Upper lobe of left lung (tissue), 6 donors: ENCODE data around the gene HMX3. TPM values are rescaled to one million over a fixed set of nuclear protein-coding genes. Genes with fewer than 3 reads are reported as not detected.

ENCODE experiments used
- ATAC-seq, 2 donors: fragments of 200-7000 bp; cut with Tn5 transposase; one replicate each; pipeline ENCODE4 v1.9.1; 2022; ENCODE audit warnings: mild to moderate bottlenecking in 2 of 2, moderate library complexity in 2 of 2; ENCODE audit not compliant: low FRiP score in 2 of 2
- DNase-seq, 2 donors: peaks; one replicate each; pipeline ENCODE4 v3.0.0-alpha.2; 2019 to 2020
- H3K27ac ChIP-seq, 4 donors: fragments of 200-600 bp; sonication (generic); one replicate each; pipeline ENCODE4 v1.5.1; 2016 to 2019
- H3K27me3 ChIP-seq, 4 donors: fragments of 200-600 bp; sonication (generic); one replicate each; pipeline ENCODE4 v1.5.1; 2017 to 2019
- H3K36me3 ChIP-seq, 4 donors: fragments of 200-600 bp; sonication (generic); one replicate each; pipeline ENCODE4 v1.5.1; 2016 to 2019
- H3K4me1 ChIP-seq, 4 donors: fragments of 200-600 bp; sonication (generic); one replicate each; pipeline ENCODE4 v1.5.1; 2018 to 2019
- H3K4me3 ChIP-seq, 4 donors: fragments of 200-600 bp; sonication (generic); one replicate each; pipeline ENCODE4 v1.5.1; 2017 to 2019; ENCODE audit warnings: mild to moderate bottlenecking in 2 of 4, moderate library complexity in 1 of 4
- H3K9me3 ChIP-seq, 4 donors: fragments of 200-600 bp; sonication (generic); one replicate each; pipeline ENCODE4 v1.5.1; 2018 to 2019
- CTCF ChIP-seq, 6 experiments: fragments of 450-650 bp in 4 of 6; fragments of 200-600 bp in 2 of 6; sonication (generic) in 2 of 6; IDR thresholded peaks; one replicate each; pipeline ENCODE4 v1.5.1; 2016 to 2019; ENCODE audit warnings: antibody characterized with exemption in 6 of 6
- EP300 ChIP-seq, 4 donors: sonication (generic); formaldehyde crosslinking; IDR thresholded peaks; one replicate each; pipeline ENCODE4 v1.5.1; 2017; ENCODE audit warnings: antibody characterized with exemption in 4 of 4, control low read depth in 2 of 4
- POLR2A ChIP-seq, 4 donors: fragments of 450-650 bp; IDR thresholded peaks; one replicate each; pipeline ENCODE4 v1.5.1; 2016 to 2017; ENCODE audit warnings: antibody characterized with exemption in 4 of 4, mild to moderate bottlenecking in 2 of 4
- POLR2AphosphoS5 ChIP-seq, 2 donors: sonication (generic); formaldehyde crosslinking; IDR thresholded peaks; one replicate each; pipeline ENCODE4 v1.5.1; 2017; ENCODE audit warnings: antibody characterized with exemption in 2 of 2
- WGBS, 2 donors: methylation state at CpG; one replicate each; pipeline ENCODE4 v1.1.5; 2017 to 2018; 5-methylcytosine and 5-hydroxymethylcytosine counted together
- total RNA-seq, 6 donors: library from RNA; depleted of rRNA in 4 of 6; stranded (reverse); fragments of >200 nt in 4 of 6; gene quantifications; one replicate each; pipeline versions ENCODE4 v1.1.0 to v1.2.1, GENCODE V29; 2016 to 2021
- donor health status: DM: no; HTN: no; CAD: no; lungs with moderate emphysema.
- donor health status: DM: no; HTN: yes; CAD: no; lungs with severe emphysema.

HMX3 gene
- total RNA-seq, 6 donors from 2014 or later: not detected

DNA sequence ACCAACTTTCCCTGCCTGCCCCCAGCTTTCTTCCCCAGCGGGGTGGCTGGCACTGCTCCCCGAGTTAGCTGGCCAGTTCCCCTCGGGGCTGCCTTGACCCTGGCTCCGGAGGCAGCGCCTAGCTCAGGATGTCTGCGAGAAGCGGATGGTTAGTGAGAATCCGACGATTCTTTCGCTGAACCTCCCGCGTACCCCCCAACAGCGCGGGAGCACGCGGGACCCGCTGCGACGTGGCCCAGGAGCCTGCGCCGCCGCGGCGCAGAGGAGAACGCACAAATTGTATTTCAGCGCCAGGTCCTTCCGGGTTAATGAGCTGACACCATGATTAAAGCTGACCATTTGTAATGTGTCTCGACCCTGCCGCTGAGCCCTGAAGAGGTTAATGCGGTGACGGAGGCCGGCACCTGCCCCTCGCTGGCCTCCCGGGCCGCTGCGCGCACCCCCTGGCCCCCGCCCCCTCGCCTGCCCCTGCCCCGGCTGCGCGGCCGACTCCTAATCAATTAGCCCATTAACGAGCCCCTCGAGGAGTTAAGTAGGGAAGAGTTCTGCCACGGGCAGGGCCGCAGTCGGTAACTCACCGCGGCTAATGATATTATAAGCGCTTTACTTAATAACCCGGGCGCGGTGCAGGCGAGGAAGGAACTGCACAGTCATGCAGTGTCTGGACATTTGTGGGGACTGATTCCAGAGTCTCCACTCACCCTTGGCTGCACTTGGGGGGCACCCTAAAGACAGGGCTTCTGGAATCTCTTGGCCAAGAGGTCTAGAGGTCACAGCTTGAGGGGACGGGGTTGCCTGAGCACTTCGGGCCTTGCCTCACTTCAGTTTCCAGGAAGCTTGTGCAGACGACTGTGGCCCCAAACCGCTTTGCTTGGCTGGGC, 10.5 kb downstream of the HMX3 start:
- Histone ChIP-seq H3K27me3 (peaks cover 2 to 98% (median 70%) of the 10 kb centered on the region in 4 donors), H3K9me3 (no peaks in the 10 kb centered on the region), H3K4me1 (peaks cover 36 to 75% (median 53%) of the 10 kb centered on the region in 4 donors), H3K27ac (no peak overlapping the region), H3K4me3 (no peak overlapping the region), H3K36me3 (no peaks in the 10 kb centered on the region)
- ATAC-seq (no peak), DNase-seq (peak in 1 of 2 donors; percentile 69)
- WGBS, 2 donors: 4% methylated on average over 17 to 56 of the region's 59 CpGs
- TF ChIP-seq POLR2A (IDR thresholded peaks at IDR 0.05) (no peak), CTCF (IDR thresholded peaks at IDR 0.05) (no peak), POLR2AphosphoS5 (IDR thresholded peaks at IDR 0.05) (no peak), EP300 (IDR thresholded peaks at IDR 0.05) (no peak)

GRCh38 chr10:123146894-123147634, 11.3 kb downstream of the HMX3 start:
- H3K9me3 ChIP-seq: no peaks in the 10 kb centered on the region
- H3K4me1 ChIP-seq: peaks cover 38 to 77% (median 55%) of the 10 kb centered on the region in 4 donors
- peaks cover 2 to 93% (median 68%) of the 10 kb centered on the region in 4 donors for H3K27me3 ChIP-seq
- WGBS, 2 donors: 11 to 12% methylated on average over 13 to 24 of the region's 24 CpGs
- H3K27ac ChIP-seq: no peak overlapping the region
- H3K4me3 ChIP-seq: no peak overlapping the region
- ATAC-seq (no peak), DNase-seq (no peak)
- TF ChIP-seq POLR2A (IDR thresholded peaks at IDR 0.05): no peak
- no peak for TF ChIP-seq CTCF (IDR thresholded peaks at IDR 0.05)
- no peak for TF ChIP-seq EP300 (IDR thresholded peaks at IDR 0.05)
- no peak for TF ChIP-seq POLR2AphosphoS5 (IDR thresholded peaks at IDR 0.05)
- no peaks in the 10 kb centered on the region for H3K36me3 ChIP-seq

DNA sequence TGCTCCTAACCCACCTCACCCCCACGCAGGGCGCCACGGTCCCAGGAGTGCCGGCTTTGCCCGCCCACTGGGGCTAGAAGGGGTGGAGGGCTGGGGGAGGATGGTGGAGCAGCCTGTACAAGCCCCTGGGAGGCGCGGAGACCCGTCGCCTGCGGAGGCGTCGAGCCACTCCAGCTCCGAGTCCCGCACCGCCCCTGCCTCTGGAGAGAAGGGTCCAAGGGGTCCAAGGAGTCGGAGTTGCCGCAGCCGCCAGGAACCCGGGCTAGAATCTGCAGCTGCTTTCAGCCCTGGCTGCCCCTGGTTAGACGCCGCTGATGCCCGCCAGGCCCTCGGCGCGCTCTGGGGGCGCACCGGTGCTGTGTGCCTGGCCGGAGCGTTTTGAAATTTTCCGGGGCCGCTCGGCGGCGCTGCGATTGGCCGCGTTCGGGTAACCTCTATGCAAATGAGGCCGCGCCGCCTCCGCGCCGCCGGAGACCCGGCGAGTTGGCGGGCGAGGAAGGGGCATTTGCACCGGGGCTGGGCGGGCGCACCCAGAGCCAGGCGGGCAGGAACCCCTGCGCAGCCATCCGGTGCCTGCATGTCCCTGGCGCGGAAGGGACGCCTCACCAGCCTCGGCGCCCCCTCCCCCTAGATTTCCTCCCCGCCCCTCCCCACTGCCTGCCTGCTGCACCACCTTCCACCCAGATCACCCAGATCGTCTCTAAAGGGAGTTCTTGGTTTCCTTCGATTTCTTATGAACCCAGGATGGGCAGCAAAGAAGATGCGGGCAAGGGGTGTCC, 12.1 kb downstream of the HMX3 start, which contains the start of gene HMX2:
Gene HMX2, plus strand, starts transcription at position 502 of the 779 bp plus-strand sequence. Its CDS starts 243 bp downstream, at position 745.
- TF ChIP-seq EP300 (IDR thresholded peaks at IDR 0.05) (no peak), CTCF (IDR thresholded peaks at IDR 0.05) (no peak), POLR2AphosphoS5 (IDR thresholded peaks at IDR 0.05) (no peak), POLR2A (IDR thresholded peaks at IDR 0.05) (no peak)
- peak within 1 kb of the TSS in 3 of 4 donors; percentile 2 to 23 (median 12) for H3K4me3 ChIP-seq
- H3K9me3 ChIP-seq: no peaks in the 10 kb centered on the region
- ATAC-seq: no peak
- H3K27ac ChIP-seq: no peak within 1 kb of the TSS
- H3K4me1 ChIP-seq: peaks cover 38 to 70% (median 49%) of the 10 kb centered on the region in 4 donors
- DNase-seq: peak in 1 of 2 donors; percentile 85
- peaks cover 2 to 88% (median 61%) of the 10 kb centered on the region in 4 donors for H3K27me3 ChIP-seq
- 0 to 2% methylated on average over 3 to 21 of the region's 64 CpGs for WGBS, 2 donors
- H3K36me3 ChIP-seq: no peaks in the 10 kb centered on the region

DNA sequence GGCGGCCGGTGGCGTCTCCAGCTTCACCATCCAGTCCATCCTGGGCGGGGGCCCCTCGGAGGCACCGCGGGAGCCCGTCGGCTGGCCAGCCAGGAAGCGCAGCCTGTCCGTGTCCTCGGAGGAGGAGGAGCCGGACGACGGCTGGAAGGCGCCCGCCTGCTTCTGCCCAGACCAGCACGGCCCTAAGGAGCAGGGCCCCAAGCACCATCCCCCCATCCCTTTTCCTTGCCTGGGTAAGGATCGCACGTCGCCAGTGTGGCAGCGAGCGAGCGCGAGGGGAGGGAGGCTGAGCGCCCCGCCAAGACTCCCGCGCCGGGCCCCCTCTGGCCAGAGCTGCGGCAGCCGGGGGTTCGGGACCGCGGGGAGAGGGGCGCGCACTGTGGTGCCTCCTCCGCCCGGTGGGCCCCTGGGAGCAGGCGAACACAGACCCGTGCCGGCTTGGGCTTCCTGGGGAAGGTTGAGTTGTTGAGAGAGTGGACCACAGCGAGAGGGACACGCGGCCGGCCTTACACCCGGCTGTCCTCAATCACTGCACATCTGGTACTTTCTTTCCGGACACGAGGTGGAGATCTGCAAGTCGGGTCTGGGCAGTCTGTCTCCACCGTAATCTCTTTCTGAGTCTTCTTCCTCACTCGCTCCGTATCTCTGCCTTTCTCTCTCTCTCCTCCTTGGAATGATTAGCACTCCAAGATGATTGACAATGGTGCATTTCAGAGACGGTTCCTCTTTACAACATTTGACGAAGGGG, 12.8 kb downstream of the HMX3 start:
- H3K4me1 ChIP-seq: peaks cover 38 to 66% (median 48%) of the 10 kb centered on the region in 4 donors
- no peaks in the 10 kb centered on the region for H3K9me3 ChIP-seq
- DNase-seq: peak in 1 of 2 donors; percentile 80
- WGBS, 2 donors: 6 to 8% methylated on average over 17 to 49 of the region's 55 CpGs
- H3K27me3 ChIP-seq: peaks cover 2 to 83% (median 54%) of the 10 kb centered on the region in 4 donors
- TF ChIP-seq POLR2A (IDR thresholded peaks at IDR 0.05) (no peak), CTCF (IDR thresholded peaks at IDR 0.05) (no peak), POLR2AphosphoS5 (IDR thresholded peaks at IDR 0.05) (no peak), EP300 (IDR thresholded peaks at IDR 0.05) (no peak)
- H3K27ac ChIP-seq: no peak overlapping the region
- no peak for ATAC-seq
- H3K36me3 ChIP-seq: no peaks in the 10 kb centered on the region
- peak overlapping the region in 3 of 4 donors; percentile 2 to 23 (median 12) for H3K4me3 ChIP-seq
